GM12874 (cell line): ENCODE results near the gene UBXN11.

ENCODE experiments used
- CTCF ChIP-seq: IDR thresholded peaks from 2 replicates; pipeline ENCODE4 v1.5.1; 2011; ENCODE audit warnings: low read depth, mild to moderate bottlenecking, control low read depth, low read length, moderate library complexity; ENCODE audit not compliant: insufficient read depth

Gene UBXN11

DNA sequence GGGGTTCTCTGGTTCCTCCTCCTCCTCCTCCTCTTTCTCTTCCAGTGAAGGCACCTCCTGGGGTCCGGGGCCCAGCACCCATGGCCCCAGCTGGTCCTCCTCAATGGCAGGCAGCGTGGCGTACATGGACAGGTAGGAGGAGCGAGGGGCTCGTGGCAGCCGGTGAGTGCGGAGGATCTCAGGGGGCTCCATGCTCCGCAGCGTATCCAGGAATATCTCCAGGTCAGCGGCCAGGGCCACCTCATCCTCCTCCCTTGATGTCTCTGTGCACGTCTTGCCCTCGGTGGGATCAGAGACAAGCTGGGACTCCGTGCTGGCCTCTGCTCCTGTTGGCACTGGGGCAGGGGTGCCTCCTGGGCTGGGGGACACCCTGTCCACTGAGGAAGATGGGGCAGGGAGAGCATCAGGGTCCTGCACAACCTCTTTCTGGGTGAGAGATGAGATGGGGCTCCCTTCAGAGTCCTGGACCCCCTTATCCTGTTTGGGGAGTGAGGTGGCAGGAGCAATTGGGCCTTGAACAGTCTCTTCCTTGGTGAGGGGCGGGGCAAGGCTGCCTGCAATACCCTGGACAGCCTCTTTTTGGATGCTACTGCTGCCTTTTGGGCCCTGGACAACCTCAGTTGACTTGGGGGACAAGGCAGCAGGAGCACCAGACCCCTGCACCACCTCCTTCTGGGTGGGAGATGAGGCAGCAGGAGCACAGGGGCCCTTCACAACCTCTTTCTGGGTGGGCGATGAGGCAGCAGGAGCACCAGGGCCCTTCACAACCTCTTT, 37.9 kb upstream of the UBXN11 start:
- TF ChIP-seq CTCF = no peak

DNA sequence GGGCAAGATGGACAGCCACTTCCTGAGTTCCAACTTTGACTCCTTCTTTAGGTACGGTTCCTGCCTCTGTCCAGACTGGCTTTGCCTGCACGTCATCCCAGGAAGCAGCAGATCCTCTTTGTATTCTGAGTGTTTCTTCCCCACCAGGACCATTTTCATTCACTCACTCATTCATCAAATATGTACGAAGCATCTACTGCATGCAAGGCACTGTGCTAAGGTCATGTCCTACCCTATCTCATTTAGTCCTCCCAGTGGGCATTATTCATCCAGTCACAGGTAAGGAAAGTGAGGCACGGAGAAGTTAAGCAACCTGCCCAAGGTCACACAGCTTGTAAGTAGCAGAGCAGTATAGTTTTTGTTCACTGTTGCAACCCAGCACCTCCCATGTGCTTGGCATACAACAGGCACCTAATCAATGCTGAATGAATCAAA, 33.6 kb upstream of the UBXN11 start:
- TF ChIP-seq CTCF = no peak

DNA sequence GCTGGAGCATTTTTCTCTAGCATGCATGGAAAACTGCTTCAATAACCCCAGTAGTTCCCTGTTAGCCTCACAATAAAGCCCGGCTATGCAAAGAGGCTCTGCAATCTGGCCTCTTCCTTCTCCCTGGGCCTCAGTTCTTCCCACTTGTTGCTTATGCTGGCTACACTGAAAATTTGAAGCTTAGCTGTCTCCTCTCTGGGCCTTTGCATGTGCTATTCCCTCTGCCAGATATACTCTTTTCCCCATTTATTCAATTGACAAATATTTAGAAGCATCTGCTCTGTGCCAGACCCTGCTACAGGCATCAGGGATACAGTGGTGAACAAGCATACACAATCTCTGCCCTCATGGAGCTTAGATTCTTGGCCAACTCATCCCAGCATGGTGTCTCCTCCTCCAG, 32.2 kb upstream of the UBXN11 start:
- TF ChIP-seq CTCF = no peak

DNA sequence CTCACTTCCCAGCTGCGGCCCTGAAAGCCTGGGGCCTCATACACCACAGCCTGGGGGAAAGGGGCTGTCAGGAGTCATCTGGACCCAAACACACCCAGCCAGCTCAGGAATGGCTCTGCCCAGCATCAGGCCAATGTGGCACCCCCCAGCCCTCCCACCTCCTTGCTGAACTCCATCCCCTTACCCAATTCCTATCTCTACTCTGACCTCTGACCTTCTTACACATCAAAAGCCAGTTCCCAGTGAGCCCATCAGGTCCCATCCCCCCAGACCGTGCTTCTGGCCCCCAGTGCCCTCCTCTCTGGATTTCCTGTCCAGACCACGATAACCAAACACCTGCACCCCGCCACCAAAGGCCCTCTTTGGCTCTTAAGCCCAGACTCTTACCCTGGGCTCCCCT, 31.2 kb upstream of the UBXN11 start:
- TF ChIP-seq CTCF = no peak

DNA sequence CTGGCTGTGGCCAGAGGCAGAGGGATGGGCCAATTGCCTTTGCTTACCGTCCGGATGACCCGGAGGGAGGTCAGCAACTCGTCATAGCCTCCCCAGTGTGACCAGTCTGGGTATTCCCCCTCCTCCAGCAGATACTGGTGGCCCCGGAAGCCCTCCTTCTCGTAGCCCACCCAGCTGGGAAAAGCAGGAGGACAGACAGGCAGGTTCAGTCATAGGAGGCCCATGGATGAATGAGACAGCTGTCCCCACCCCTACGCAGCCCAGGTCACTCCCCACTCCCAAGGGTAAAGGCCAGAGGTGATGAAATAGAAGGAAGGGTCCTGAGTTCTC, 30.7 kb upstream of the UBXN11 start:
- no peak for TF ChIP-seq CTCF

GRCh38 chr1:26336477-26337205, 30.2 kb upstream of the UBXN11 start:
- TF ChIP-seq CTCF = no peak

- no peak for TF ChIP-seq CTCF
These were observed 29.5 kb upstream of the UBXN11 start for GRCh38 chr1:26335774-26336476.
